Caco-2 (cell line): ENCODE measurements around the gene ZSWIM4. TPM values are rescaled to one million over a fixed set of nuclear protein-coding genes. Genes with fewer than 3 reads are reported as not detected.

Experiments used
- BruUV-seq: library from RNA; stranded (reverse); fragments of 400-500 nt; replicated peaks from 2 replicates; lab custom pipeline; 2021; lab: Mats Ljungman, UMichigan
- CTCF ChIA-PET: fragments of 300-600 bp; sonication (Branson Sonifier 250); formaldehyde crosslinking; loops from one replicate; lab custom pipeline; 2022; ENCODE audit warnings: antibody characterized with exemption; lab: Charles Lee
- POLR2A ChIA-PET: fragments of 300-600 bp; sonication (Branson Sonifier 250); formaldehyde crosslinking; loops from one replicate; lab custom pipeline; 2022; ENCODE audit warnings: antibody characterized with exemption; lab: Charles Lee
- DNase-seq, 2 experiments: peaks; one replicate each; pipeline versions ENCODE4 v3.0.0 to v3.0.0-alpha.2; 2020 to 2022
- H3K27me3 ChIP-seq: replicated peaks from 2 replicates; pipeline ENCODE4 v1.6.0; 2011; ENCODE audit warnings: low read length; ENCODE audit not compliant: control insufficient read depth, insufficient read depth
- H3K36me3 ChIP-seq: 2 replicates; pipeline ENCODE4 v1.5.1; 2011; ENCODE audit warnings: low read length; ENCODE audit not compliant: control insufficient read depth, insufficient read depth
- H3K4me1 ChIP-seq: fragments of 250-450 bp; sonication (Bioruptor Pico); 2 replicates; pipeline ENCODE4 v1.5.1; 2020; ENCODE audit warnings: mild to moderate bottlenecking
- H3K4me3 ChIP-seq: 2 replicates; pipeline ENCODE4 v1.5.1; 2011; ENCODE audit warnings: low read depth, mild to moderate bottlenecking, control low read depth, low read length
- H3K9me3 ChIP-seq: fragments of 250-450 bp; sonication (Bioruptor Pico); 2 replicates; pipeline ENCODE4 v1.5.1; 2020; ENCODE audit warnings: mild to moderate bottlenecking, moderate library complexity
- H3K27ac Mint-ChIP-seq: one replicate; pipeline ENCODE4 v1.8.0; 2022; ENCODE audit warnings: mixed read lengths; ENCODE audit not compliant: unreplicated experiment
- H3K27me3 Mint-ChIP-seq: one replicate; pipeline ENCODE4 v1.8.0; 2022; ENCODE audit warnings: mixed read lengths; ENCODE audit not compliant: insufficient read depth, unreplicated experiment
- H3K36me3 Mint-ChIP-seq: one replicate; pipeline ENCODE4 v1.8.0; 2022; ENCODE audit warnings: mild to moderate bottlenecking, mixed read lengths; ENCODE audit not compliant: insufficient read depth, unreplicated experiment
- H3K4me1 Mint-ChIP-seq: one replicate; pipeline ENCODE4 v1.8.0; 2022; ENCODE audit warnings: low read depth, mixed read lengths; ENCODE audit not compliant: unreplicated experiment
- H3K4me3 Mint-ChIP-seq: one replicate; pipeline ENCODE4 v1.8.0; 2022; ENCODE audit warnings: mild to moderate bottlenecking, moderate library complexity, mixed read lengths; ENCODE audit not compliant: unreplicated experiment
- H3K9me3 Mint-ChIP-seq: one replicate; pipeline ENCODE4 v1.8.0; 2022; ENCODE audit warnings: mixed read lengths; ENCODE audit not compliant: unreplicated experiment
- CTCF ChIP-seq, 2 experiments: fragments of 200-600 bp in 1 of 2; IDR thresholded peaks; 1 replicate in 1 of 2; 2 replicates in 1 of 2; pipeline versions ENCODE4 v1.5.1 to v1.8.0; 2011 to 2022; ENCODE audit warnings: antibody characterized with exemption in 1 of 2, control low read depth in 1 of 2, inconsistent platforms in 1 of 2, low read depth in 1 of 2, low read length in 1 of 2, mild to moderate bottlenecking in 1 of 2, moderate library complexity in 1 of 2; ENCODE audit not compliant: insufficient read depth in 1 of 2, severe bottlenecking in 1 of 2, unreplicated experiment in 1 of 2
- intact Hi-C: fragments of 100-400 bp; cut with micrococcal nuclease; formaldehyde crosslinking; loops from one replicate; pipeline ENCODE4 v1.10.0; 2022; ENCODE audit not compliant: unreplicated experiment
- total RNA-seq: library from RNA; stranded (reverse); gene quantifications from 2 replicates; pipeline ENCODE4 v1.2.3, GENCODE V29; 2022

The ZSWIM4 gene
- total RNA-seq, 1 experiment from 2014 or later = 4.0 TPM

DNA sequence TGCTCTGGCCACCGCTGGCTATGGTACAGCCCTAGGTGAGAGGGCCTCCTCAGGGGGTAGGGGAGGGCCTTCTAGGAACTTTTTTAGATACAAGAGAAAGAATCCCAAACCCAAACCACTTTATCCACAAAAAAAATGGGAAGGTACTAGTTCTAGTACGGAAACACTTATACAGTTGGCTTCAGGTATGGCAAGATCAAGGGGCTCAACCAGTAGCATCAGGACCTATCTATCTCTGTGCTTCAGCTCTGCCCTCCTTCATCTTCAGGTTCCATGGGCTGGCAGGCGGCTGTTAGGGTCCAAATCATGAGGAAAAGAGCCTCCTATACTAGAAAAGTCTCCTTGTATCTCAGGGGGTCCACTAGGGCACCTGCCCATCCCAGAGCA lies 29.2 kb upstream of the ZSWIM4 start:
- peaks cover 7% of the 10 kb centered on the region for H3K36me3 Mint-ChIP-seq
- H3K27me3 ChIP-seq = no peaks in the 10 kb centered on the region
- BruUV-seq = no TSS peak
- H3K36me3 ChIP-seq = no peaks in the 10 kb centered on the region
- ChIA-PET CTCF (no interaction called here), POLR2A (no interaction called here)
- no peak overlapping the region for H3K27ac Mint-ChIP-seq
- no peak for DNase-seq
- no peaks in the 10 kb centered on the region for H3K9me3 ChIP-seq
- H3K27me3 Mint-ChIP-seq = no peaks in the 10 kb centered on the region
- peaks cover 9% of the 10 kb centered on the region for H3K4me1 Mint-ChIP-seq
- no peak for TF ChIP-seq CTCF (IDR thresholded peaks at IDR 0.05; ENCODE audit: insufficient read depth in 1 of 2, low read depth in 1 of 2, low read length in 1 of 2, severe bottlenecking in 1 of 2, unreplicated experiment in 1 of 2)
- H3K4me3 ChIP-seq = no peak overlapping the region
- no peak overlapping the region for H3K4me3 Mint-ChIP-seq
- intact Hi-C loops = no loop called here
- H3K9me3 Mint-ChIP-seq = no peaks in the 10 kb centered on the region
- peaks cover 4% of the 10 kb centered on the region; the same call in 1 of the 2 replicates for H3K4me1 ChIP-seq

DNA sequence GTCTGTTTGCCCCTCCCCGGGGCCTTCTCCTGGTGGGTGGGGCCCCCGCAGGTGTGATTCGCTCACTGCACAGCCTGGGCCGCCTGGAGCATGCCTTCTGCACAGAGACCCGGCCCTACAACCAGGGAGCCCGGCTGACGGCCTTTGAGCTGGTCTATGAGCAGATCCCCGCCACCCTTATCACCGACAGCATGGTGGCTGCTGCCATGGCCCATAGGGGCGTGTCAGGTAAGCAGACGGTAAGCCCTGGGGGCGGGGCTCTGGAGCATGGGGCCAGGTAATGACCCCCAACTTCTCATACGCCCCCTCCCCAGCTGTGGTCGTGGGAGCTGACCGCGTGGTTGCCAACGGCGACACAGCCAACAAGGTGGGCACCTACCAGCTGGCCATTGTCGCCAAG lies 26.7 kb upstream of the ZSWIM4 start:
- DNase-seq = no peak
- Histone ChIP-seq H3K4me1 (peaks cover 4% of the 10 kb centered on the region; the same call in 1 of the 2 replicates), H3K36me3 (no peaks in the 10 kb centered on the region), H3K9me3 (no peaks in the 10 kb centered on the region), H3K27me3 (no peaks in the 10 kb centered on the region), H3K4me3 (no peak overlapping the region)
- ChIA-PET POLR2A (no interaction called here), CTCF (no interaction called here)
- no TSS peak for BruUV-seq
- TF ChIP-seq CTCF (IDR thresholded peaks at IDR 0.05; ENCODE audit: insufficient read depth in 1 of 2, low read depth in 1 of 2, low read length in 1 of 2, severe bottlenecking in 1 of 2, unreplicated experiment in 1 of 2) = no peak
- no peaks in the 10 kb centered on the region for H3K9me3 Mint-ChIP-seq
- no peak overlapping the region for H3K4me3 Mint-ChIP-seq
- H3K27me3 Mint-ChIP-seq = no peaks in the 10 kb centered on the region
- intact Hi-C loops = no loop called here
- peaks cover 9% of the 10 kb centered on the region for H3K4me1 Mint-ChIP-seq
- H3K27ac Mint-ChIP-seq = no peak overlapping the region
- peaks cover 14% of the 10 kb centered on the region for H3K36me3 Mint-ChIP-seq

DNA sequence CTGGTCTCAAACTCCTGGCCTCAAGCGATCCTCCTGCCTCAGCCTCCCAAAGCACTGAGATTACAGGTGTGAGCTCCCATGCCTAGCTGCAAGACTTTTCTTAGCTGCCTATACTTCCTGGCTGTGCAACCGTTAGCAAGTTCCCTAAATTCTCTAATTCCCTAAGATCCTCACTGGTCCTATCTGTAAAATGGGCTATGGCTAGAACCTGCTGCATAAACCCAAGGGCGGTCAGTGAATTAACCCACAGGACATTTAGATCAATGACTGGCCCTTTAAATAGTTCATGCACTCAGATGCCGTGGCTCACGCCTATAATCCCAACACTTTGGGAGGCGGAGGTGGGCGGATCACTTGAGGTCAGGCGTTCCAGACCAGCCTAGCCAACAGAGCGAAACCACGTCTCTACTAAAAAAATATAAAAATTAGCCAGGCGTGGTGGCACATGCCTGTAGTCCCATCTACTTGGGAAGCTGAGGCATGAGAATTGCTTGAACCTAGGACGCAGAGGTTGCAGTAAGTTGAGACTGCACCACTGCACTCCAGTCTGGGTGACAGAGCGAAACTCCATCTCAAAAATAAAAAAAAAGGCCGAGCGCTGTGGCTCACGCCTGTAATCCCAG lies 25.1 kb upstream of the ZSWIM4 start:
- CTCF ChIA-PET = no interaction called here
- intact Hi-C loops = no loop called here
- TF ChIP-seq CTCF (IDR thresholded peaks at IDR 0.05; ENCODE audit: insufficient read depth in 1 of 2, low read depth in 1 of 2, low read length in 1 of 2, severe bottlenecking in 1 of 2, unreplicated experiment in 1 of 2) = no peak

More for the DNA sequence above, 25.1 kb upstream of the ZSWIM4 start:
- no peak for DNase-seq
- no peak overlapping the region for H3K4me3 ChIP-seq
- no TSS peak for BruUV-seq
- no peaks in the 10 kb centered on the region for H3K9me3 Mint-ChIP-seq
- 0 out of 2 replicates have a peak, but pooled peaks cover 4% of the 10 kb centered on the region for H3K4me1 ChIP-seq
- H3K36me3 ChIP-seq = no peaks in the 10 kb centered on the region
- no peaks in the 10 kb centered on the region for H3K27me3 ChIP-seq
- no peaks in the 10 kb centered on the region for H3K27me3 Mint-ChIP-seq
- no peak overlapping the region for H3K4me3 Mint-ChIP-seq
- H3K36me3 Mint-ChIP-seq = peaks cover 20% of the 10 kb centered on the region
- POLR2A ChIA-PET = no interaction called here
- no peaks in the 10 kb centered on the region for H3K9me3 ChIP-seq
- H3K27ac Mint-ChIP-seq = no peak overlapping the region
- H3K4me1 Mint-ChIP-seq = peaks cover 8% of the 10 kb centered on the region
